Naive B cell (primary cell): Measurements from ENCODE around the gene PRR5. TPM values are rescaled to one million over a fixed set of nuclear protein-coding genes. Genes with fewer than 3 reads are reported as not detected.
A peak's percentile ranks its signal among the peaks of the same experiment; 100 is the strongest.
"Not testable (repeated sequence)": the region's sequence is repeated elsewhere in the genome, so short reads cannot be mapped to it uniquely, and the experiment has no call there.

Experiments
- ATAC-seq, 2 donors: fragments of 150-1000 bp; cut with Tn5 transposase; 2 replicates each; pipeline ENCODE4 v1.10.0; 2021; ENCODE audit warnings: low read depth in 2 of 2, mild to moderate bottlenecking in 2 of 2, moderate library complexity in 2 of 2
- DNase-seq: peaks from one replicate; pipeline ENCODE4 v3.0.0; 2022
- H3K27ac Mint-ChIP-seq, 6 donors: one replicate each; pipeline ENCODE4 v1.8.0; 2020 to 2022; ENCODE audit warnings: mild to moderate bottlenecking in 6 of 6, mixed read lengths in 6 of 6, moderate library complexity in 5 of 6, inconsistent platforms in 2 of 6
- H3K27me3 Mint-ChIP-seq, 3 donors: one replicate each; pipeline ENCODE4 v1.8.0; 2021 to 2022; ENCODE audit warnings: mixed read lengths in 3 of 3, mild to moderate bottlenecking in 1 of 3
- H3K36me3 Mint-ChIP-seq, 2 donors: one replicate each; pipeline ENCODE4 v1.8.0; 2020 to 2022; ENCODE audit warnings: mixed read lengths in 2 of 2, inconsistent platforms in 1 of 2, mild to moderate bottlenecking in 1 of 2
- H3K4me1 Mint-ChIP-seq, 3 donors: one replicate each; pipeline ENCODE4 v1.8.0; 2020 to 2022; ENCODE audit warnings: mixed read lengths in 3 of 3, inconsistent platforms in 1 of 3, mild to moderate bottlenecking in 1 of 3, moderate library complexity in 1 of 3
- H3K4me3 Mint-ChIP-seq, 8 donors: one replicate each; pipeline ENCODE4 v1.8.0; 2020 to 2022; ENCODE audit warnings: mild to moderate bottlenecking in 8 of 8, mixed read lengths in 8 of 8, moderate library complexity in 8 of 8, inconsistent platforms in 2 of 8
- H3K9me3 Mint-ChIP-seq, 7 donors: one replicate each; pipeline ENCODE4 v1.8.0; 2020 to 2022; ENCODE audit warnings: mixed read lengths in 7 of 7, mild to moderate bottlenecking in 5 of 7, inconsistent platforms in 2 of 7, moderate library complexity in 1 of 7
- polyA plus RNA-seq, 6 donors: library from polyadenylated mRNA; unstranded; fragments of 300-500 nt; fragmentation: Illumina TruSeq; gene quantifications; one replicate each; pipeline ENCODE4 v1.2.3, GENCODE V29; 2021; ENCODE audit warnings: low read depth in 6 of 6

The PRR5 gene, protein sequence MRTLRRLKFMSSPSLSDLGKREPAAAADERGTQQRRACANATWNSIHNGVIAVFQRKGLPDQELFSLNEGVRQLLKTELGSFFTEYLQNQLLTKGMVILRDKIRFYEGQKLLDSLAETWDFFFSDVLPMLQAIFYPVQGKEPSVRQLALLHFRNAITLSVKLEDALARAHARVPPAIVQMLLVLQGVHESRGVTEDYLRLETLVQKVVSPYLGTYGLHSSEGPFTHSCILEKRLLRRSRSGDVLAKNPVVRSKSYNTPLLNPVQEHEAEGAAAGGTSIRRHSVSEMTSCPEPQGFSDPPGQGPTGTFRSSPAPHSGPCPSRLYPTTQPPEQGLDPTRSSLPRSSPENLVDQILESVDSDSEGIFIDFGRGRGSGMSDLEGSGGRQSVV
- 10 to 100 TPM in 1 of 6 donors, 1 to 10 TPM in 5; 5.4 to 10.9 (median 7.6) TPM for polyA plus RNA-seq

DNA sequence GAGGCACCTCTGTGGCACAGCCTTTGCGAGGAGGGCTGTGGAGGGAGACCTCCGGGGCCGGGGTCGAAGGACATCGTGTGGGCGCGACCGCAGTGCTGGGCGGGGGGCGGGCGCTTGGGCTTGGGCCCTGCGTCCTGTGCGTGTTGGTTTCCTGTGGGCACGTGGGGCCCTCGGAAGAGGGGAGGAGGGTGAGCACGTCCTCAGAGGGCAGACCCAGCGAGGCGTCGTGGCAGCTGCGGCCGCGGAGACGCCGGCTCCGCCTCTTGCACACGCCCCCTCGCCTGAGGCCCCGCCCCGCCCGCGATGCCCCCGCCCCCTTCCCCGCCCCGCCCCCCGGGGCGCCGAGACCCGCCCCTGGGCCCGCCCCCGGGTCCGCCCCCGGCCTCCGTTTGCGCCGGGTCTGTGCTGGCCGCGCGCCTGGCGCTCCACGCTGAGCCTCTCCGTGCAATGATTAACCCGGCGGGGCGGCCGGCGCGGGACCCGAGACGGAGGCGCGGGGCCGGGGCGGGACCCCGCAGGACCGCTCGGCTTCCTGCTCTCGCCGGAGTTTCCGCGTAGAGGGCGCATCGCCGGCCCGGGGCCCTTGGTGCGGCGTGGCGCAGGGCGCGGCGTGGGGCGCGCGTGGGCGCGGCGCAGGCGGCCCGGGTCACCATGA, at the start of gene PRR5:
PRR5 (plus strand) TSS at position 381 of the 655 bp plus-strand sequence; CDS start at position 652, 271 bp downstream.
- Mint-ChIP-seq H3K9me3 (no peaks in the 10 kb centered on the region), H3K27ac (peak within 1 kb of the TSS in 4 of 6 donors; percentile 41 to 93 (median 74)), H3K4me1 (peaks cover 4 to 16% (median 14%) of the 10 kb centered on the region in 3 donors), H3K36me3 (no peaks in the 10 kb centered on the region), H3K27me3 (peaks cover 0 to 19% (median 4%) of the 10 kb centered on the region in 3 donors), H3K4me3 (peak within 1 kb of the TSS; percentile 72 to 86 (median 80))
- peak; percentile 76 for DNase-seq
- ATAC-seq: peak; percentile 89 to 91

DNA sequence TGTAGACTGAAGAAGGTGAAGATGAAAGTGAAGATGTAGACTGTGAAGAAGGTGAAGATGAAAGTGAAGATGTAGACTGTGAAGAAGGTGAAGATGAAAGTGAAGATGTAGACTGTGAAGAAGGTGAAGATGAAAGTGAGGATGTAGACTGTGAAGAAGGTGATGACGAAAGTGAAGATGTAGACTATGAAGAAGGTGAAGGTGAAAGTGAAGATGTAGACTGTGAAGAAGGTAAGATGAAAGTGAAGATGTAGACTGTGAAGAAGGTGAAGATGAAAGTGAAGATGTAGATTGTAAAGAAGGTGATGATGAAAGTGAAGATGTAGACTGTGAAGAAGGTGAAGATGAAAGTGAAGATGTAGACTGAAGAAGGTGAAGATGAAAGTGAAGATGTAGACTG, 49.1 kb upstream of the PRR5 start:
- DNase-seq, H3K36me3 Mint-ChIP-seq, H3K27ac Mint-ChIP-seq, H3K4me1 Mint-ChIP-seq, H3K9me3 Mint-ChIP-seq, H3K4me3 Mint-ChIP-seq, ATAC-seq: not testable (repeated sequence)
- H3K27me3 Mint-ChIP-seq: peaks cover 4 to 20% (median 7%) of the 10 kb centered on the region in 3 donors

DNA sequence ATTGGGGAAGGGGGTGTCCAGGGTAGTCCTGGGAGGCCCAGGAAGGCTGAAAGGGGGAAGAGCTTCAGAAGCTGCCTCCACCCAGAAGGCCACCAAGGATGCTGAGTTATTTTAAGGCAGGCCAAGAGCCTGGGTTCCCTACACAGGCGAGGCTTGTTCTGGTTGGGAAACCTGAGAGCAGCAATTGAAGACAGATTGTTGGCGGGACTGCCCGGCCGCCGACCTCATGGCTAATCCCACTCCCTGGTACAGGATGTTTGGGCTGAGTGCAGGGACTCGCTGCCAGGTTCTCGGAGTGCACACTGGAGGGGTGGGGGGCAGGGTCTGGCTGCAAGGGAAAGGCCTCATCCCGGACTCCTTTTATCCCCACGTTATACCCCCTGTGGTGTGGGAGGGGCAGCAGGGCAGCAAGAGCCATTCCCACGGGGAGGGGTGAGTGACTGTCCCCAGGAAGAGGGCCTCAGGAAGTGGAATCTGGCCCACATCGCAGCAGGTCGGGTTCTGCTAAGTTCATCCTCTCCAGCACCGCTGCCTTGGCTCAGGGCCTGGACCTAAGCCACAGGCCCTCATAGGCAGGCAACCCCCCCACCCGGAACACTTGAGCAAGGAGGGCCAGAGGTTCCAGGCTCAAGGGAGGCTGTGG, 43.6 kb upstream of the PRR5 start:
- H3K27ac Mint-ChIP-seq: no peak overlapping the region
- H3K4me1 Mint-ChIP-seq: peaks cover 0 to under 1% (median under 1%) of the 10 kb centered on the region in 3 donors
- H3K27me3 Mint-ChIP-seq: peaks cover 0 to 11% (median 4%) of the 10 kb centered on the region in 3 donors
- H3K4me3 Mint-ChIP-seq: no peak overlapping the region
- H3K36me3 Mint-ChIP-seq: no peaks in the 10 kb centered on the region
- no peak for ATAC-seq
- no peaks in the 10 kb centered on the region for H3K9me3 Mint-ChIP-seq
- no peak for DNase-seq

DNA sequence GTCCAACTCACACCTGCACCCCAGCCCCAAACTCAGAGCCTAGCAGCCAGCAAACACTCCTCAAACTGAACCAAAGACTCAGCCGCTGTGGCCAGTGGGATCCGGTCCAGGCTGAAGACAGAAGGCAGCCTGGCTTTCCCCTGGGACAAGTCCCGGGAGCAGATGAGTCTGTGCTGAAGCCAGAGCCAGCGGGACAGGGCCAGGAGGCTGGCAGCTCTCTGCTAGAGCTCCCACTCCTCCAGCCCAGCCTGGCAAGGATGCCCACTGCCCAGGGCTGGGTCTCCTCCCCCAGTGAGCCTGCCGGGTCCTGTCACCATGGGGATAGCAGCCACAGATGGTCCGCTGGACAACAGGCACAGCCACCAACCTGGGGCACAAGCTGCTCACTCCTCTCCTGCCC, 42.9 kb upstream of the PRR5 start:
- ATAC-seq (no peak), DNase-seq (no peak)
- Mint-ChIP-seq H3K4me1 (peaks cover 3 to 8% (median 8%) of the 10 kb centered on the region in 3 donors), H3K4me3 (no peak overlapping the region), H3K27ac (no peak overlapping the region), H3K36me3 (no peaks in the 10 kb centered on the region), H3K27me3 (peaks cover 0 to 11% (median 4%) of the 10 kb centered on the region in 3 donors), H3K9me3 (no peaks in the 10 kb centered on the region)

DNA sequence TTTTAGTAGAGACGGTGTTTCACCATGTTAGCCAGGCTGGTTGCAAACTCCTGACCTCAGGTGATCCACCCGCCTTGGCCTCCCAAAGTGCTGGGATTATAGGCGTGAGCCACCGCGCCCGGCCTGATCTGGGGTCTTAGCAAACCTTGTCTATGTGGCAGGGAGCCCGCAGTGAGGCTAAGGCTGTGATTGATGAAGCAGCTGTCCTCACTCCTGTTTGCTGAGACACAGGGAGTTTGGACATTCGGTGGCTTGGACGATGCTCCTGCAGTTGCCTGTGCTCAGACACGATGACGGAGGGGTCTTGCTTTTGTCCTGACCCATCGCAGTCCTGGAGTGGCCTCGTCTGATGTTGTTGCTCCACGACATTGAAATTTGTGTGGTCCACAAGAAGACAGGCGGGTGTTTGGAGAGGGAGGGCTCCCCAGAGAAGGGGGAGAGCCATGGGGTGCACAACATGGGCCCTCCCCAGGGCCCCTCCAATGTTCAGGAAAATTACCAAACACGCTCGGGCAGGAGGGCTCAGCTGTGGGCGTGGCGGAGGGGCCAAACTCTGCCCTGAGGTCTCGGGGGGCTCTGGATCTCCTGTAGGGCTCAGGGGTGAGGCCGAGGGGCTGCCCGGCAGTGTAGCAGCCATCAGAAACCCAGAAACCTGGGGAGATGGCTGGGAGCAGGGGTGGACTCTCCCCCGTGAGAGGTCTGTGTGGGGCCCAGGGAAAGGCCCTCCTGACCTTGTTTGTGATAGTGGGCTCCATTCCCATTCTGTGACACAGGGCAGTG, 41.8 kb upstream of the PRR5 start:
- Mint-ChIP-seq H3K9me3 (no peaks in the 10 kb centered on the region), H3K36me3 (no peaks in the 10 kb centered on the region), H3K27me3 (peaks cover 0 to 11% (median 4%) of the 10 kb centered on the region in 3 donors), H3K4me3 (no peak overlapping the region), H3K4me1 (peaks cover 4 to 19% (median 18%) of the 10 kb centered on the region in 3 donors), H3K27ac (no peak overlapping the region)
- ATAC-seq (no peak), DNase-seq (no peak)

DNA sequence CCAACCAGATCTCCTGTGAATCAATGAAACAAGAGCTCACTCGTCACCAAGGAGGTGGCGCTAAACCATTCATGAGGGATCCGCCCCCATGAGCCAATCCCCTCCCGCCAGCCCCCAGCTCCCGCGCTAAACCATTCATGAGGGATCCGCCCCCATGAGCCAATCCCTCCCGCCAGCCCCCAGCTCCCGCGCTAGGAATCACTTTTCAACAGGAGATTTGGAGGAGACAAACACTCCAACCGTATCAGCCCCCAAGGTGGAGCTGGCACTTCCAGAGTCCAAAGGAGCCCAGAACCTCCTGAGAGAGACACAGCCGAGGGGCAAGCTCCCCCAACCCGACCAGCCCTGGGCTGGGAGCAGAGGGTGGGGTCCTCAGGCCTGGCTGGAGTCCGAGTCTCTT, 40.9 kb upstream of the PRR5 start:
- Mint-ChIP-seq H3K4me3 (no peak overlapping the region), H3K27me3 (peaks cover 0 to 12% (median 2%) of the 10 kb centered on the region in 3 donors), H3K4me1 (peaks cover 4 to 24% (median 19%) of the 10 kb centered on the region in 3 donors), H3K36me3 (no peaks in the 10 kb centered on the region), H3K9me3 (no peaks in the 10 kb centered on the region), H3K27ac (no peak overlapping the region)
- DNase-seq (no peak), ATAC-seq (no peak)

DNA sequence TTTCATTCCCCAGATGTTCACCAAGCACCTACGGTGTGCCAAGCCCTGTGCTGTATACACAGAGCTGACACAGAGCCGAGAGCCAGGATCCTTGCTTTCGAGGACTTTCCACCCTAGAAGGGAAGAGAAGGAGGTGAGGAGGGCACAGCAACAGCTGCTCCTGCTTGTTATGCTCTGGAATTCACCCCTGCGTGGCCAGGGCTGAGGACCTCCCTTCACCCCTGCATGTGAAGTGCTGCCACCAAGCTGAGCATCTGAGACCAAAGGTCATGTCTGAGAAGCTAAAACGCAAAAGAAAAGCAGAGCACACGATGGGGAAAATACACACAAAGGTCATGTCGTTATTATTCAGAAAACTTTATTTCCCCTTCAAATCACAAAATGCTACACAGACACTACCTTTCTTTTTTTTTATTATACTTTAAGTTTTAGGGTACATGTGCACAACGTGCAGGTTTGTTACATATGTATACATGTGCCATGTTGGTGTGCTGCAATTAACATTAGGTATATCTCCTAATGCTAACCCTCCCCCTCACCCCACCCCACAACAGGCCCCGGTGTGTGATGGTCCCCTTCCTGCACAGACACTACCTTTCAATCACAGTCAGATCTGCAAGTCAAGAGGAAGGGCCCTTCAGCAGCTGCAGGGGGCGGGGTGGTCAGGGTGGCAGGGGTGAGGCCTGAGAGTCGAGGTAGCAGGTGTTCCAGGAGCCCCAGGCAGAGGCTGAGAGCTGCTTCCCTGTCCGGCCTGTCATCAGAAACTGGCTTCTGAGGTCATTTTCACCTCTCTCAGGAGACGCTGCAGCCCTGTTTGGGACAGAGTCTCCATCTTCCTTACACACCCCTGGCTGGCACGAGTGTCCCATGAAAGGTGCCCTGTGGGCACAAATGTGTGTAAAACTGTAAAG, 40.1 kb upstream of the PRR5 start:
- Mint-ChIP-seq H3K9me3 (no peaks in the 10 kb centered on the region), H3K36me3 (no peaks in the 10 kb centered on the region), H3K27me3 (peaks cover 0 to 15% (median 0%) of the 10 kb centered on the region in 3 donors), H3K27ac (no peak overlapping the region), H3K4me1 (peaks cover 4 to 27% (median 19%) of the 10 kb centered on the region in 3 donors), H3K4me3 (no peak overlapping the region)
- ATAC-seq (no peak), DNase-seq (no peak)

DNA sequence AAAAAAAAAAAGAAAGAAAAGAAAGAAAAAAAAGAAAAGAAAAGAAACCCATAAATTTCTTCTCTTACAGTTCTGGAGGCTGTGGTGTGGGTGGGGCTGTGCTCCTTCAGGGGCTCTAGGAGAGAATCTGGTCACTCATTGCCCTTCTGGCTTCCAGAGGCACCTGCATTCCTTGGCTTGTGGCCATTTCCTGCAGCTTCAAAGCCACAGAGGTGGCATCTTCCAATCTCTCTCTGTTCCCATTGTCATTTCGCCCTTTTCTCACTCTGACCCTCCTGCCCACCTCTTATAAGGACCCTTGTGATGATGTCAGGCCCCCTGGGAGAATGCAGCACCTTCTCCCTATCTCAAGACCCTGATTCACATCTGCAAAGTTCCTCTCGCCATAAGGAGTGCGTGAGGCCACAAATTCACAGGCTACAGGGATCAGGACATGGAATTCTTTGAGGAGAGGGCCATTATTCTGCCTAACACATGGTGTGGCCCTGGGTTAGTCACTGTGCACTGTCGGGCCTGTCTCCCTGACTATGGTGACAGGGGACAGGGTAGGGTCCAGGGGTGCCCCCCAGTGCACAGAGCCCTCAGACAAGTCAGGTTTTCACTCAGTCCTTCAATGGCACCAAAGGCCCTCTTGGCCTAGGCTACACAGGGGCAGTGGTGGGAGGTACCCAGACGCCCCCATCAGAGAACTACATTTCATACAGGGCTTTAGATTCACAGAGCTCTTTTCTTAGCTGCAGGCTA, 38.6 kb upstream of the PRR5 start:
- Mint-ChIP-seq H3K9me3 (no peaks in the 10 kb centered on the region), H3K36me3 (no peaks in the 10 kb centered on the region), H3K27ac (peak overlapping the region in 1 of 6 donors; percentile 75), H3K27me3 (peaks cover 0 to 16% (median 7%) of the 10 kb centered on the region in 3 donors), H3K4me3 (no peak overlapping the region), H3K4me1 (peaks cover 4 to 37% (median 25%) of the 10 kb centered on the region in 3 donors)
- DNase-seq (no peak), ATAC-seq (no peak)

DNA sequence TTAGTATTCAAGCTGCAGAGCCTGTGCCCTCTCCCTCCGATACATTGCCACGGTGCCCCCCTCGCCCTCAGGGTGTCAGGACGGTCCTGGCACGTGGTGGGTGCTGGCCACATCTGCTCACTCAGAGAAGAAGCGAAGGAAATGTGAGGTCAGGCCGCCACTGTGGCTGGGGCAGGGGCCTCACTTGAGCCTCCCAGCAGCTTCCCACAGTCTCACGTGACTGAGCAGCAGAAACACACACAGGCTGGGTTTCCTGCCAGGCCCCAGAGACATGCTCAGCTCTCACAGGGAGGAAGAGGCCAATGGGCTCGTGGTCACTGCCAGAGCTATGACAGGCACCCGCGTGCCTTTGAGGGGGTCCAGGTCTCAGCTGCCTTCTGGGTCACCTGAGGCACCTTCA, 37.9 kb upstream of the PRR5 start:
- peaks cover 7 to 37% (median 27%) of the 10 kb centered on the region in 3 donors for H3K4me1 Mint-ChIP-seq
- H3K27ac Mint-ChIP-seq: peak overlapping the region in 2 of 6 donors; percentile 26 to 69
- H3K27me3 Mint-ChIP-seq: peaks cover 0 to 19% (median 7%) of the 10 kb centered on the region in 3 donors

DNA sequence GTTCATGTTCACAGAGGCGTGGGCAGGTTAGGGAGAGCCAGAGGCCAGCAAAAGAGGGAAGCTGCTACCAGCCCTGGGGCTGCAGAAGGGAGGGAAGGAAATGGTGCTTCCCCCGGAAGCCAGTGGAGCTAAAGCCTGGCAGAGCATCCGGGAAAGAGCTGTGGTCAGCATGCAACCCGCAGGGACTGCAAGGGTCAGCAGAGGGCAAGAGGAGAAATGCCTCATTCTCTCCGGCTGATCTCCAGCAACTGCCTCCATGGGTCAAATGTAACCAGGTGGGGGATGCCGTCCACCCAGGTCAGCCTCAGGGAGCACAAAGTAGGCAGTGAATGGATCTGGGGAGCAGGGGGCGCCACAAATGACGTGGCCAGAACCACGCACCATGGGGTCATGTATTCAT, 36.9 kb upstream of the PRR5 start:
- Mint-ChIP-seq H3K36me3 (no peaks in the 10 kb centered on the region), H3K4me1 (peaks cover 8 to 37% (median 30%) of the 10 kb centered on the region in 3 donors), H3K4me3 (peak overlapping the region in 1 of 8 donors; percentile 75), H3K27ac (peak overlapping the region in 1 of 6 donors; percentile 32), H3K27me3 (peaks cover 0 to 23% (median 7%) of the 10 kb centered on the region in 3 donors), H3K9me3 (no peaks in the 10 kb centered on the region)
- DNase-seq (no peak), ATAC-seq (no peak)

More for the DNA sequence above, 37.9 kb upstream of the PRR5 start:
- H3K4me3 Mint-ChIP-seq: peak overlapping the region in 4 of 8 donors; percentile 28 to 69 (median 38)
- no peaks in the 10 kb centered on the region for H3K9me3 Mint-ChIP-seq
- DNase-seq (no peak), ATAC-seq (peak; percentile 32 to 41)
- no peaks in the 10 kb centered on the region for H3K36me3 Mint-ChIP-seq

DNA sequence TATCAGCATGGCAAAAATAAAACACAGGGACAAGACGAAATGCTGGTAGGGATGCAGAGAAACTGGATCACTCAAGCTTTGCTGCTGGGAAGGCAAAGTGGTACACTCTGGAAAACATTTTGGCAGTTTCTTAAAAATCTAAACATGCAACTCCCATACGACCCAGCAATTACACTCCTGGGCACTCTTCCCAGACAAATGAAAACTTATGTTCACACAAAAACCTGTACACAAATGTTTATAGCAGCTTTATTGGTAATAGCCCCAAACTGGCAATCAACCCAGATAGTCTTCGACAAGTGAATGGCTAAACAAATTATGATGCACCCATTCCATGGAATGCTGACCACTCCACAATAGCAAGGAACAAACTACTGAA, 35.8 kb upstream of the PRR5 start:
- Mint-ChIP-seq H3K4me3 (peak overlapping the region in 2 of 8 donors; percentile 1 to 65), H3K27ac (peak overlapping the region in 2 of 6 donors; percentile 29 to 45), H3K36me3 (no peaks in the 10 kb centered on the region), H3K4me1 (peaks cover 8 to 37% (median 30%) of the 10 kb centered on the region in 3 donors), H3K27me3 (peaks cover 5 to 34% (median 16%) of the 10 kb centered on the region in 3 donors), H3K9me3 (no peaks in the 10 kb centered on the region)
- ATAC-seq: no peak
- DNase-seq: no peak
